ENCODE results near the gene SNF8.

DNA sequence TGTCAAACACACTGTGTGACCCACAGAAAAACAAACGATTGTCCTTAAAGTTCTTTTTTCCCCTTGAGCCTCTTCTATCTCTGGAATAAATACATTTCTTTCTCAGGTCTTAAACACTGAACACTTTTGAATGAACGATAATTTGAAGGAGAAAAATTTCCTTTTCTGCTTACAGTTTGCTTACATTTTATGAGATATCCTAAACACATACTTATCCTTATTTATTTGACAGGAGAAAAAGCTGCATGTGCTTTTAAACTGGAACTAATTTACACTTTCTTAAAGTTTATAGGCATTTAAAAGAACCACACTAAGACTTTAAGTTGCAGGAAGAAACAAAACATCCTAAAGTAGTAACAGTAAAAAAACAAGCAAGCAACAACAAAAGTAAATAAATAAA lies 47.8 kb upstream of the SNF8 start:
- TF ChIP-seq, protein P1, sequence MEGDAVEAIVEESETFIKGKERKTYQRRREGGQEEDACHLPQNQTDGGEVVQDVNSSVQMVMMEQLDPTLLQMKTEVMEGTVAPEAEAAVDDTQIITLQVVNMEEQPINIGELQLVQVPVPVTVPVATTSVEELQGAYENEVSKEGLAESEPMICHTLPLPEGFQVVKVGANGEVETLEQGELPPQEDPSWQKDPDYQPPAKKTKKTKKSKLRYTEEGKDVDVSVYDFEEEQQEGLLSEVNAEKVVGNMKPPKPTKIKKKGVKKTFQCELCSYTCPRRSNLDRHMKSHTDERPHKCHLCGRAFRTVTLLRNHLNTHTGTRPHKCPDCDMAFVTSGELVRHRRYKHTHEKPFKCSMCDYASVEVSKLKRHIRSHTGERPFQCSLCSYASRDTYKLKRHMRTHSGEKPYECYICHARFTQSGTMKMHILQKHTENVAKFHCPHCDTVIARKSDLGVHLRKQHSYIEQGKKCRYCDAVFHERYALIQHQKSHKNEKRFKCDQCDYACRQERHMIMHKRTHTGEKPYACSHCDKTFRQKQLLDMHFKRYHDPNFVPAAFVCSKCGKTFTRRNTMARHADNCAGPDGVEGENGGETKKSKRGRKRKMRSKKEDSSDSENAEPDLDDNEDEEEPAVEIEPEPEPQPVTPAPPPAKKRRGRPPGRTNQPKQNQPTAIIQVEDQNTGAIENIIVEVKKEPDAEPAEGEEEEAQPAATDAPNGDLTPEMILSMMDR (IDR thresholded peaks at IDR 0.05) = no peak
- TF ChIP-seq POLR2A (IDR thresholded peaks at IDR 0.05) = no peak

Measured in breast epithelium (tissue), 3 donors.